GM12864 (cell line): ENCODE data around the gene HOXB4.

ENCODE experiments used
- DNase-seq: peaks from one replicate; pipeline ENCODE4 v3.0.0-alpha.2; 2011; ENCODE audit warnings: low read depth
- H3K4me3 ChIP-seq: 2 replicates; pipeline ENCODE4 v1.5.1; 2011; ENCODE audit warnings: mild to moderate bottlenecking, low read depth, low read length, control low read depth
- CTCF ChIP-seq: IDR thresholded peaks from 2 replicates; pipeline ENCODE4 v1.5.1; 2011; ENCODE audit warnings: low read depth, mild to moderate bottlenecking, moderate library complexity, low read length, control low read depth, inconsistent platforms; ENCODE audit errors: missing control alignments

HOXB4 gene

GRCh38 chr17:48593840-48594537 lies 15.8 kb upstream of the HOXB4 start:
- peak; percentile 99 for TF ChIP-seq CTCF
- no peak for DNase-seq
- H3K4me3 ChIP-seq: peak overlapping the region; percentile 49

GRCh38 chr17:48593126-48593829 lies 15.1 kb upstream of the HOXB4 start, which contains the start of gene HOXB5:
HOXB5 (minus strand) TSS chr17:48593779; CDS start chr17:48593682, 97 bp downstream.
- TF ChIP-seq CTCF: no peak

GRCh38 chr17:48592577-48592976 lies 14.4 kb upstream of the HOXB4 start:
- DNase-seq: no peak
- no peak for TF ChIP-seq CTCF
- no peak overlapping the region; the same call in 1 of the 2 replicates for H3K4me3 ChIP-seq

More at GRCh38 chr17:48593126-48593829, 15.1 kb upstream of the HOXB4 start, which contains the start of gene HOXB5:
- H3K4me3 ChIP-seq: peak within 1 kb of the TSS; percentile 49
- no peak for DNase-seq

GRCh38 chr17:48592057-48592514 lies 13.9 kb upstream of the HOXB4 start:
- no peak overlapping the region for H3K4me3 ChIP-seq
- no peak for DNase-seq
- no peak for TF ChIP-seq CTCF

GRCh38 chr17:48591255-48592056 lies 13.3 kb upstream of the HOXB4 start:
- H3K4me3 ChIP-seq: no peak overlapping the region
- no peak for DNase-seq
- TF ChIP-seq CTCF: no peak

- no peak for DNase-seq
- no peak overlapping the region for H3K4me3 ChIP-seq
- no peak for TF ChIP-seq CTCF
Measured at GRCh38 chr17:48590607-48591161, 12.5 kb upstream of the HOXB4 start.
